Measurements from ENCODE around the gene GLG1. TPM values are rescaled to one million over a fixed set of nuclear protein-coding genes. Genes with fewer than 3 reads are reported as not detected.

Gene GLG1
- total RNA-seq, 1 donor from 2014 or later: 153 TPM

DNA sequence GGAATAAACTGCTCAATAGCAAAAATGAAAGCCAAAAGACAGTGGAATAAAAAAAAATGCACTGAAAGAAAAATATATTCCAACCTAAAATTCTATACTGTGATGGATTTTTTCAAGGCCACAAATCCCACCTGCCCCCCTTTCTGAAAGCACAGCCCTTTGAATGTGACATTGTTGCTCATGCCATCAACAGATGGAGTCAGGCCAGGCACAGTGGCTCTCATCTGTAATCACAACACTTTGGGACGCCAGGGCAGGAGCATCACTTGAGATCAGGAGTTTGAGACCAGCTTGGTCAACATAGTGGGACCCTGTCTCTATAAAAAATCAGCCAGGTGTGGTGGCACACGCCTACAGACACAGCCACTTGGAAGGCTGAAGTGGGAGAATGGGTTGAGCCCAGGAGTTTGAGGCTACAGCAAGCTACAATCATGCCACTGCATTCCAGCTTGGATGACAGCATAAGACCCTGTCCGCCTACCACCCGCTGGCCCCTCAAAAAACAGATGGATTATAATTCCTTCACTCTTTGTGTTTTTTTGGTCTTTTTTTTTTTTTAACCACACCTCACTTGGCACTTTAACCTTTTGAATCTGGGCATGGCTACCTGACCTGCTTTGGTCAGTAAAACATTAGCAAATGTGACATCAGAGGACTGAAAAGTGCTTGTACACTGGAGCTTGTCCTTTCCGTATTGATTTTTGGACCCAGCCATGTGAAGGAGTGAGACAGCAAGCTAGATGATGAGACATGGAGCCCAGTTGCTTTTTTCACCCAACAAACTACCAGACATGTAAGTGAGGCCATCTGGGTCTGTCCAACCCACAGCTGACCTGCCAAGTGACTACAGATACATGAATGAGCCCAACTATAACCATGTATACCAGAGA, 36.3 kb downstream of the GLG1 start:
- Mint-ChIP-seq H3K4me1 (ENCODE audit: unreplicated experiment) (peaks cover 8% of the 10 kb centered on the region), H3K27me3 (ENCODE audit: unreplicated experiment) (peaks cover 7% of the 10 kb centered on the region), H3K27ac (ENCODE audit: unreplicated experiment) (no peak overlapping the region), H3K9me3 (ENCODE audit: unreplicated experiment) (no peaks in the 10 kb centered on the region), H3K4me3 (ENCODE audit: unreplicated experiment) (no peak overlapping the region), H3K36me3 (ENCODE audit: low read depth, unreplicated experiment) (no peaks in the 10 kb centered on the region)
- TF ChIP-seq, protein P1, sequence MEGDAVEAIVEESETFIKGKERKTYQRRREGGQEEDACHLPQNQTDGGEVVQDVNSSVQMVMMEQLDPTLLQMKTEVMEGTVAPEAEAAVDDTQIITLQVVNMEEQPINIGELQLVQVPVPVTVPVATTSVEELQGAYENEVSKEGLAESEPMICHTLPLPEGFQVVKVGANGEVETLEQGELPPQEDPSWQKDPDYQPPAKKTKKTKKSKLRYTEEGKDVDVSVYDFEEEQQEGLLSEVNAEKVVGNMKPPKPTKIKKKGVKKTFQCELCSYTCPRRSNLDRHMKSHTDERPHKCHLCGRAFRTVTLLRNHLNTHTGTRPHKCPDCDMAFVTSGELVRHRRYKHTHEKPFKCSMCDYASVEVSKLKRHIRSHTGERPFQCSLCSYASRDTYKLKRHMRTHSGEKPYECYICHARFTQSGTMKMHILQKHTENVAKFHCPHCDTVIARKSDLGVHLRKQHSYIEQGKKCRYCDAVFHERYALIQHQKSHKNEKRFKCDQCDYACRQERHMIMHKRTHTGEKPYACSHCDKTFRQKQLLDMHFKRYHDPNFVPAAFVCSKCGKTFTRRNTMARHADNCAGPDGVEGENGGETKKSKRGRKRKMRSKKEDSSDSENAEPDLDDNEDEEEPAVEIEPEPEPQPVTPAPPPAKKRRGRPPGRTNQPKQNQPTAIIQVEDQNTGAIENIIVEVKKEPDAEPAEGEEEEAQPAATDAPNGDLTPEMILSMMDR (IDR thresholded peaks at IDR 0.05; ENCODE audit: unreplicated experiment): no peak
- DNase-seq (ENCODE audit: low spot score): no peak

DNA sequence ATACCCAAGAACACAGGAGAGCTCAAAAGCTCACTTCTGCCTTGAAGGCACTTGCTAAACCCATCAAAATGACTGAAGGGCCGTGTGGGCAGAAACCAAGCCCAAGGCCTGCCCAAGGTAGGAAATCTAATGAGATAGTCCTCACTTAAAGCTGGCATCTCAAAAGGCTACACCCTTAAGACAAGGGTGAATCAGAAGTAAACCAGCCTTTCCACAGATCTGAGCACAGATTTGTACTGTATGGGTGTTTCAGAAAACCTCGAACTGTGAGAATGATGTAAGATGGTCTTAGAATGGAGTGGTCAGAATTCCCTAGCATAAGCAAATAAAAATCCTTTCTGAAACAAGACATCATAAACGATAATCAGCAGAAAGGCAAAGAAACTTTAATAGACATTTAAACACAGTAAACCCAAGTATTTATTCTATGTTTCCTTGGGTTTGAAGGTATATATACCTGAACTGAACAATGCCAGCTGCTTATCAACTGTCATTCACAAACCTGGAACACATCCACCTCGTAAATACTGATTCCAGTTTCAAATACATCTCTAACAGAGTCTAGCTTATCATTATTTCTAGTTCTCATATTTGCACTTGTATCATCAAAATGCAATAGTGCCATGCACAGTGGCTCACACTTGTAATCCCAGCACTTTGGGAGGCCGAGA, 37.8 kb downstream of the GLG1 start:
- H3K9me3 Mint-ChIP-seq (ENCODE audit: unreplicated experiment): no peaks in the 10 kb centered on the region
- peaks cover 3% of the 10 kb centered on the region for H3K27me3 Mint-ChIP-seq (ENCODE audit: unreplicated experiment)
- H3K4me1 Mint-ChIP-seq (ENCODE audit: unreplicated experiment): peaks cover 14% of the 10 kb centered on the region
- no peaks in the 10 kb centered on the region for H3K36me3 Mint-ChIP-seq (ENCODE audit: low read depth, unreplicated experiment)
- TF ChIP-seq, protein P1 (IDR thresholded peaks at IDR 0.05; ENCODE audit: unreplicated experiment): no peak
- no peak overlapping the region for H3K27ac Mint-ChIP-seq (ENCODE audit: unreplicated experiment)
- no peak overlapping the region for H3K4me3 Mint-ChIP-seq (ENCODE audit: unreplicated experiment)
- no peak for DNase-seq (ENCODE audit: low spot score)

DNA sequence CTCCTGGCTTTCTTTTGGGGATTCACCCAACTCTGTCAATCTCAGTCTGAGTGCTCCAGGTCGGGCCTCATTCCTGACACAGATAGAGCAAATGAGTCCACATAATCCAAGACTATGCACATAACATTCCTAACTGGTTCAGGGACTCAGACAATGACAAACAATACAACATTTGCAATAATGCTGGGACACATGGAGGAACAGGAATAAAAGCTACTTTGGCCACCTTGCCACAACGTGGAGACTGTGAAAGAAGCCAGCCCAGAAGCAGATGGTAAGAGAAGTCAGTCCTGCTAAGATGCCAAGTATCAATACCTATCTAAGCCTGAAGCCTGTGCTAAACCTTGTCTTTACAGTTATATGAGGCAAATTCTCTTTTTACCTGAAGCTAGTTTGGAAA, 39.0 kb downstream of the GLG1 start:
- no peak for DNase-seq (ENCODE audit: low spot score)
- Mint-ChIP-seq H3K36me3 (ENCODE audit: low read depth, unreplicated experiment) (no peaks in the 10 kb centered on the region), H3K27ac (ENCODE audit: unreplicated experiment) (peak overlapping the region; percentile 31), H3K27me3 (ENCODE audit: unreplicated experiment) (peaks cover 3% of the 10 kb centered on the region), H3K9me3 (ENCODE audit: unreplicated experiment) (no peaks in the 10 kb centered on the region), H3K4me3 (ENCODE audit: unreplicated experiment) (no peak overlapping the region), H3K4me1 (ENCODE audit: unreplicated experiment) (peaks cover 14% of the 10 kb centered on the region)
- TF ChIP-seq, protein P1 (IDR thresholded peaks at IDR 0.05; ENCODE audit: unreplicated experiment): no peak

DNA sequence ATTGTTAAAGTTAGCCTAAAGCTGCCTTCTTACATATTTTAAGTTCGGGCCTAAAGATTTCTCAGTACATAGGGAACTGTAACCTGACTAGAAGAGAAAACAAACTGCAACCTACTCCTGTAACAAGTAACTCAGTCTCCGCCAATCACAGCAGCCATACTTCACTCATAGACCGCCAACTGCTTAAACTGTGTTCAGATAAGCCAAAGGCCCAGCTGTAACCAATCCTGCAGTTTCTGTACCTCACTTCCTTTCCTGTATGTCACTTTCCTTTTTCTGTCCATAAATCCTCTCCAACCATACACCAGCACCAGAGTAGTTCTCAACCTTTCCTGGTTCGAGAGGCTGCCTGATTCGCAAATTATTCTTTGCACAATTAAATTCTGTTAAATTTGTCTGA, 41.5 kb downstream of the GLG1 start:
- peaks cover 14% of the 10 kb centered on the region for H3K4me1 Mint-ChIP-seq (ENCODE audit: unreplicated experiment)
- H3K4me3 Mint-ChIP-seq (ENCODE audit: unreplicated experiment): no peak overlapping the region
- no peaks in the 10 kb centered on the region for H3K36me3 Mint-ChIP-seq (ENCODE audit: low read depth, unreplicated experiment)
- peak overlapping the region; percentile 3 for H3K27ac Mint-ChIP-seq (ENCODE audit: unreplicated experiment)
- no peaks in the 10 kb centered on the region for H3K9me3 Mint-ChIP-seq (ENCODE audit: unreplicated experiment)
- DNase-seq (ENCODE audit: low spot score): no peak
- H3K27me3 Mint-ChIP-seq (ENCODE audit: unreplicated experiment): peaks cover 3% of the 10 kb centered on the region
- TF ChIP-seq, protein P1 (IDR thresholded peaks at IDR 0.05; ENCODE audit: unreplicated experiment): no peak
